Spinal cord (tissue), 10 donors: Measurements from ENCODE around the gene KCNAB1. TPM values are rescaled to one million over a fixed set of nuclear protein-coding genes. Genes with fewer than 3 reads are reported as not detected.
"Not testable (repeated sequence)": the region's sequence is repeated elsewhere in the genome, so short reads cannot be mapped to it uniquely, and the experiment has no call there.

Experiments used
- DNase-seq, 6 donors: peaks; one replicate each; pipeline versions ENCODE4 v3.0.0 to v3.0.0-alpha.2; 2013 to 2015; ENCODE audit warnings: low spot score in 6 of 6, low read depth in 4 of 6
- H3K27ac ChIP-seq: one replicate; pipeline ENCODE4 v1.5.1; 2013; ENCODE audit warnings: low read depth, low read length, control low read depth
- H3K27me3 ChIP-seq: one replicate; pipeline ENCODE4 v1.6.1; 2013; ENCODE audit warnings: low read length; ENCODE audit not compliant: control insufficient read depth, insufficient read depth
- H3K36me3 ChIP-seq: one replicate; pipeline ENCODE4 v1.6.1; 2013; ENCODE audit warnings: low read length; ENCODE audit not compliant: control insufficient read depth, insufficient read depth
- H3K4me1 ChIP-seq: one replicate; pipeline ENCODE4 v1.6.1; 2013; ENCODE audit warnings: low read length; ENCODE audit not compliant: control insufficient read depth, insufficient read depth
- H3K4me3 ChIP-seq: one replicate; pipeline ENCODE4 v1.5.1; 2013; ENCODE audit warnings: low read depth, low read length, control low read depth
- H3K9me3 ChIP-seq: one replicate; pipeline ENCODE4 v1.6.1; 2013; ENCODE audit warnings: low read length; ENCODE audit not compliant: control insufficient read depth, insufficient read depth
- WGBS: methylation state at CpG from one replicate; pipeline ENCODE4 v1.1.5; 2013; ENCODE audit warnings: missing lambda C conversion rate; ENCODE audit not compliant: insufficient coverage; 5-methylcytosine and 5-hydroxymethylcytosine counted together
- polyA plus RNA-seq, 2 donors: library from polyadenylated mRNA; unstranded; fragments of 120-200 nt; gene quantifications; one replicate each; pipeline ENCODE4 v1.2.1, GENCODE V29; 2013; ENCODE audit not compliant: insufficient read length in 2 of 2
- total RNA-seq, 2 donors: library from RNA; depleted of rRNA in 1 of 2; stranded (reverse); fragments of 120-200 nt in 1 of 2; fragments of >200 nt in 1 of 2; gene quantifications; one replicate each; pipeline versions ENCODE4 v1.2.3 to v1.2.4, GENCODE V29; 2013 to 2014
- donor health status: healthy.

Gene KCNAB1
- total and polyA plus RNA-seq, 4 donors = 10.1 to 27.5 (median 22.6) TPM

- Histone ChIP-seq H3K27me3 (no peaks in the 10 kb centered on the region), H3K9me3 (no peaks in the 10 kb centered on the region), H3K36me3 (no peaks in the 10 kb centered on the region), H3K4me1 (no peaks in the 10 kb centered on the region), H3K27ac (no peak overlapping the region), H3K4me3 (no peak overlapping the region)
- WGBS = 54% methylated on average over 2 of the region's 4 CpGs
- DNase-seq = peak in 1 of 6 donors; percentile 58
These were observed 89.4 kb downstream of the KCNAB1 start for GRCh38 chr3:156209631-156210335.

GRCh38 chr3:156211583-156211982 is 91.2 kb downstream of the KCNAB1 start:
- H3K27me3 ChIP-seq = no peaks in the 10 kb centered on the region
- no peak overlapping the region for H3K4me3 ChIP-seq
- no peak overlapping the region for H3K27ac ChIP-seq
- H3K9me3 ChIP-seq = no peaks in the 10 kb centered on the region
- no peak for DNase-seq
- no peaks in the 10 kb centered on the region for H3K4me1 ChIP-seq
- H3K36me3 ChIP-seq = no peaks in the 10 kb centered on the region
- 92% methylated on average over 1 of the region's 2 CpGs for WGBS

- Histone ChIP-seq H3K9me3 (no peaks in the 10 kb centered on the region), H3K36me3 (no peaks in the 10 kb centered on the region), H3K27me3 (no peaks in the 10 kb centered on the region), H3K4me1 (no peaks in the 10 kb centered on the region), H3K27ac (no peak overlapping the region), H3K4me3 (no peak overlapping the region)
- WGBS = no CpG with 5 or more reads among the region's 6 CpGs
- no peak for DNase-seq
These were observed 94.3 kb downstream of the KCNAB1 start for GRCh38 chr3:156214676-156215075.

- H3K36me3 ChIP-seq = no peaks in the 10 kb centered on the region
- H3K27me3 ChIP-seq = no peaks in the 10 kb centered on the region
- no peak overlapping the region for H3K27ac ChIP-seq
- no peak for DNase-seq
- WGBS = no CpG with 5 or more reads among the region's 3 CpGs
- no peaks in the 10 kb centered on the region for H3K9me3 ChIP-seq
- H3K4me3 ChIP-seq = no peak overlapping the region
- H3K4me1 ChIP-seq = no peaks in the 10 kb centered on the region
These were observed 95.4 kb downstream of the KCNAB1 start for GRCh38 chr3:156215751-156216150.

- no peak overlapping the region for H3K4me3 ChIP-seq
- H3K27ac ChIP-seq = no peak overlapping the region
- peak in 1 of 6 donors; percentile 13 for DNase-seq
- H3K9me3 ChIP-seq = no peaks in the 10 kb centered on the region
- H3K36me3 ChIP-seq = no peaks in the 10 kb centered on the region
- H3K27me3 ChIP-seq = no peaks in the 10 kb centered on the region
- 79% methylated on average over 2 of the region's 2 CpGs for WGBS
- H3K4me1 ChIP-seq = no peaks in the 10 kb centered on the region
These were observed 95.8 kb downstream of the KCNAB1 start for GRCh38 chr3:156216216-156216615.

- H3K36me3 ChIP-seq = no peaks in the 10 kb centered on the region
- H3K9me3 ChIP-seq = no peaks in the 10 kb centered on the region
- H3K27ac ChIP-seq = no peak overlapping the region
- 80% methylated on average over 1 of the region's 3 CpGs for WGBS
- no peak overlapping the region for H3K4me3 ChIP-seq
- DNase-seq = peak in 1 of 6 donors; percentile 73
- no peaks in the 10 kb centered on the region for H3K4me1 ChIP-seq
- no peaks in the 10 kb centered on the region for H3K27me3 ChIP-seq
These were observed 96.5 kb downstream of the KCNAB1 start for GRCh38 chr3:156216852-156217251.

GRCh38 chr3:156217674-156218352 is 97.4 kb downstream of the KCNAB1 start:
- Histone ChIP-seq H3K27ac (no peak overlapping the region), H3K4me3 (no peak overlapping the region), H3K4me1 (no peaks in the 10 kb centered on the region), H3K27me3 (no peaks in the 10 kb centered on the region), H3K36me3 (no peaks in the 10 kb centered on the region), H3K9me3 (no peaks in the 10 kb centered on the region)
- WGBS = 85% methylated on average over 6 of the region's 9 CpGs
- no peak for DNase-seq

GRCh38 chr3:156218353-156218744 is 98.0 kb downstream of the KCNAB1 start:
- Histone ChIP-seq H3K36me3 (no peaks in the 10 kb centered on the region), H3K4me3 (no peak overlapping the region), H3K27me3 (no peaks in the 10 kb centered on the region), H3K4me1 (no peaks in the 10 kb centered on the region), H3K9me3 (no peaks in the 10 kb centered on the region), H3K27ac (no peak overlapping the region)
- 81% methylated on average over 2 of the region's 3 CpGs for WGBS
- DNase-seq = no peak

GRCh38 chr3:156222381-156222780 is 102.0 kb downstream of the KCNAB1 start:
- not testable (repeated sequence) for H3K4me1 ChIP-seq, H3K36me3 ChIP-seq, DNase-seq, H3K9me3 ChIP-seq, H3K4me3 ChIP-seq, H3K27me3 ChIP-seq, H3K27ac ChIP-seq

DNA sequence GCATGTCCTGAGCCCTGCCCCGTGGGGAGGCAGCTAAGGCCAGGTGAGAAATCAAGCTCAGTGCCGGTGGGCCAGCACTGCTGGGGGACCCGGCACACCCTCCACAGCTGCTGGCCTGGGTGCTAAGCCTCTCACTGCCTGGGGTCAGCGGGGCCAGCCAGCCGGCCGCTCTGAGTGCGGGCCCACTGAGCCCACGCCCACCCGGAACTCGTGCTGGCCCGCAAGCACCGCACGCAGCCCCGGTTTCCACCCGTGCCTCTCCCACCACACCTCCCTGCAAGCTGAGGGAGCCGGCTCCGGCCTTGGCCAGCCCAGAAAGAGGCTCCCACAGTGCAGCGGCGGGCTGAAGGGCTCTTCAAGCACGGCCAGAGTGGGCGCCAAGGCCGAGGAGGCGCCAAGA is 103.7 kb downstream of the KCNAB1 start:
- H3K4me1 ChIP-seq, H3K4me3 ChIP-seq, H3K27me3 ChIP-seq, DNase-seq, H3K27ac ChIP-seq, H3K36me3 ChIP-seq, H3K9me3 ChIP-seq: not testable (repeated sequence)
- 87% methylated on average over 15 of the region's 23 CpGs for WGBS
